SK-N-SH treated with all-trans-retinoic acid at 6 μM for 48 hours (cell line): ENCODE data around the gene ACP4.
A peak's percentile ranks its signal among the peaks of the same experiment; 100 is the strongest.
"Not testable (repeated sequence)": the region's sequence is repeated elsewhere in the genome, so short reads cannot be mapped to it uniquely, and the experiment has no call there.

Experiments used
- ATAC-seq: fragments of 200-7000 bp; cut with Tn5 transposase; 3 replicates; pipeline ENCODE4 v1.9.1; 2020; ENCODE audit warnings: mild to moderate bottlenecking, moderate library complexity
- ARNTL ChIP-seq: fragments of 450-650 bp; formaldehyde crosslinking; IDR thresholded peaks from 2 replicates; pipeline ENCODE4 v1.5.0; 2020; ENCODE audit warnings: low read depth, mild to moderate bottlenecking, moderate library complexity, borderline replicate concordance
- BACH2 ChIP-seq: fragments of 250-450 bp; sonication (Bioruptor Pico); IDR thresholded peaks from 2 replicates; pipeline ENCODE4 v1.9.0; 2021; ENCODE audit warnings: mild to moderate bottlenecking, borderline replicate concordance
- CSDC2 ChIP-seq: fragments of 250-450 bp; sonication (Bioruptor Pico); IDR thresholded peaks from 2 replicates; pipeline ENCODE4 v1.5.0; 2020; ENCODE audit warnings: mild to moderate bottlenecking, moderate library complexity
- ESRRG ChIP-seq: fragments of 250-450 bp; sonication (Bioruptor Pico); IDR thresholded peaks from 2 replicates; pipeline ENCODE4 v1.6.1; 2021; ENCODE audit warnings: mild to moderate bottlenecking
- GLIS3 ChIP-seq: fragments of 250-450 bp; sonication (Bioruptor Pico); IDR thresholded peaks from 2 replicates; pipeline ENCODE4 v1.5.0; 2020; ENCODE audit warnings: mild to moderate bottlenecking, moderate library complexity
- ISL1 ChIP-seq: fragments of 250-450 bp; sonication (Bioruptor Pico); IDR thresholded peaks from 2 replicates; pipeline ENCODE4 v2.1.2; 2022; ENCODE audit warnings: mild to moderate bottlenecking, moderate library complexity
- OSR1 ChIP-seq: fragments of 250-450 bp; sonication (Bioruptor Pico); IDR thresholded peaks from 2 replicates; pipeline ENCODE4 v1.8.0; 2022; ENCODE audit warnings: moderate library complexity, mild to moderate bottlenecking, inconsistent platforms
- RARB ChIP-seq: fragments of 250-450 bp; sonication (Bioruptor Pico); IDR thresholded peaks from 2 replicates; pipeline ENCODE4 v1.8.0; 2021; ENCODE audit warnings: mild to moderate bottlenecking, moderate library complexity
- TCF4 ChIP-seq: fragments of 250-450 bp; sonication (Bioruptor Pico); IDR thresholded peaks from 2 replicates; pipeline ENCODE4 v1.8.0; 2021; ENCODE audit warnings: mild to moderate bottlenecking, moderate library complexity, borderline replicate concordance
- TOX ChIP-seq: fragments of 250-450 bp; sonication (Bioruptor Pico); IDR thresholded peaks from 2 replicates; pipeline ENCODE4 v1.8.0; 2021; ENCODE audit warnings: mild to moderate bottlenecking, moderate library complexity, borderline replicate concordance
- ZNF565 ChIP-seq: fragments of 450-650 bp; formaldehyde crosslinking; conservative IDR thresholded peaks from 2 replicates; pipeline ENCODE4 v1.5.0; 2020; ENCODE audit warnings: low read depth, mild to moderate bottlenecking, moderate library complexity
- ZNF70 ChIP-seq: fragments of 450-650 bp; formaldehyde crosslinking; IDR thresholded peaks from 2 replicates; pipeline ENCODE4 v1.5.0; 2020; ENCODE audit warnings: mild to moderate bottlenecking, moderate library complexity
- ZNF8 ChIP-seq: fragments of 450-650 bp; formaldehyde crosslinking; IDR thresholded peaks from 2 replicates; pipeline ENCODE4 v1.5.0; 2020; ENCODE audit warnings: mild to moderate bottlenecking, moderate library complexity
- TF ChIP-seq, protein P1 (sequence below): fragments of 250-450 bp; sonication (Bioruptor Pico); IDR thresholded peaks from 2 replicates; pipeline ENCODE4 v1.8.0; 2020; ENCODE audit warnings: mild to moderate bottlenecking, moderate library complexity, borderline replicate concordance
- TF ChIP-seq, protein P2 (sequence below): fragments of 250-450 bp; sonication (Bioruptor Pico); IDR thresholded peaks from 2 replicates; pipeline ENCODE4 v1.8.0; 2021; ENCODE audit warnings: low read depth, mild to moderate bottlenecking, moderate library complexity, borderline replicate concordance
- TF ChIP-seq, protein P3 (sequence below): fragments of 250-450 bp; sonication (Bioruptor Pico); IDR thresholded peaks from 2 replicates; pipeline ENCODE4 v1.5.1; 2020; ENCODE audit warnings: low read depth, mild to moderate bottlenecking, moderate library complexity
- TF ChIP-seq, protein P4 (sequence below): fragments of 250-450 bp; sonication (Bioruptor Pico); IDR thresholded peaks from 2 replicates; pipeline ENCODE4 v1.5.1; 2021; ENCODE audit warnings: mild to moderate bottlenecking, moderate library complexity

Gene ACP4

DNA sequence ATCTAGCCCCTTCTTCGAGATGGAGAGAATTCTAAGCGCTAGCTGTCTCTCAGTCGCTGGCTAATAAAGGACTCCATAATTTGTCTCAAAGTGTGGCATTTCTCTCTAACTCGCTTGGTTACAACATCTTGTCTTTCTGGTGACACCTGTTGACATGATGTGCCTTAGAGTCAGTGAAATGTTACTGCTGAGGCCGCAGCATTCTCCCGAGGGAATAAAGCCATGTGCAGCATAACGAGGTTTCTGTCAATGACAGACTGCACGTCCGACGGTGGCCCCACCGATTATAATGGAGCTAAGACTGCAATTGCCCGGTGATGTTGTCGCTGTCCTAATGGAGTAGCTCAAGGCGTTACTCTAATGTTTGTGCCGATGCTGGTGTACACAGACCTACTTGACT lies 40.2 kb upstream of the ACP4 start:
- no peak for ATAC-seq
- TF ChIP-seq, protein P1, sequence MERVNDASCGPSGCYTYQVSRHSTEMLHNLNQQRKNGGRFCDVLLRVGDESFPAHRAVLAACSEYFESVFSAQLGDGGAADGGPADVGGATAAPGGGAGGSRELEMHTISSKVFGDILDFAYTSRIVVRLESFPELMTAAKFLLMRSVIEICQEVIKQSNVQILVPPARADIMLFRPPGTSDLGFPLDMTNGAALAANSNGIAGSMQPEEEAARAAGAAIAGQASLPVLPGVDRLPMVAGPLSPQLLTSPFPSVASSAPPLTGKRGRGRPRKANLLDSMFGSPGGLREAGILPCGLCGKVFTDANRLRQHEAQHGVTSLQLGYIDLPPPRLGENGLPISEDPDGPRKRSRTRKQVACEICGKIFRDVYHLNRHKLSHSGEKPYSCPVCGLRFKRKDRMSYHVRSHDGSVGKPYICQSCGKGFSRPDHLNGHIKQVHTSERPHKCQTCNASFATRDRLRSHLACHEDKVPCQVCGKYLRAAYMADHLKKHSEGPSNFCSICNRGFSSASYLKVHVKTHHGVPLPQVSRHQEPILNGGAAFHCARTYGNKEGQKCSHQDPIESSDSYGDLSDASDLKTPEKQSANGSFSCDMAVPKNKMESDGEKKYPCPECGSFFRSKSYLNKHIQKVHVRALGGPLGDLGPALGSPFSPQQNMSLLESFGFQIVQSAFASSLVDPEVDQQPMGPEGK = no peak
- no peak for TF ChIP-seq RARB (CRISPR knock-in tag)
- no peak for TF ChIP-seq BACH2 (CRISPR knock-in tag)
- TF ChIP-seq CSDC2 (CRISPR knock-in tag) = no peak
- no peak for TF ChIP-seq ZNF8 (CRISPR knock-in tag)
- TF ChIP-seq OSR1 = no peak
- no peak for TF ChIP-seq ISL1 (CRISPR knock-in tag)
- TF ChIP-seq GLIS3 (CRISPR knock-in tag) = no peak

DNA sequence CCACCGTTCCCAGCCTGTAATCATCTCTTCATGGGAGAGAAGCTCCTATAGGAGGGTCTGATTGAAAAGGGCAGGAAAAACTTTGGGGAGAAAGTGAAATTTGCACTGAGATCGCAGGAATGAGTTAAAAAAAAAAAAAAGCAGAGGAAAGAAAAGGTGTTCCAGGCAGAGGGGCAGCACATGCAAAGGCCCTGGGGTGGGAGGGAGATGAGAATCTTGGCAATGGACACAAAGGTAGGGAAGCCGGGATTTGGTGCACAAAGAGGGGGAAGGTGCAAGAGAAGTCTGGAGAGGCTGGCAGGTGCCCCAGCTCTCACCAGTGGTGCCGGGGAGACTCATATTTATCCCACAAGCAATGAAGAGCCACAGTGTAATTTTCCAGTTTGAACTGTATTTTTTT lies 36.3 kb upstream of the ACP4 start:
- ATAC-seq = no peak
- no peak for TF ChIP-seq ZNF70 (CRISPR knock-in tag)
- no peak for TF ChIP-seq BACH2 (CRISPR knock-in tag)
- no peak for TF ChIP-seq ARNTL
- no peak for TF ChIP-seq TOX (CRISPR knock-in tag)
- TF ChIP-seq, protein P1 = no peak
- TF ChIP-seq, protein P2, sequence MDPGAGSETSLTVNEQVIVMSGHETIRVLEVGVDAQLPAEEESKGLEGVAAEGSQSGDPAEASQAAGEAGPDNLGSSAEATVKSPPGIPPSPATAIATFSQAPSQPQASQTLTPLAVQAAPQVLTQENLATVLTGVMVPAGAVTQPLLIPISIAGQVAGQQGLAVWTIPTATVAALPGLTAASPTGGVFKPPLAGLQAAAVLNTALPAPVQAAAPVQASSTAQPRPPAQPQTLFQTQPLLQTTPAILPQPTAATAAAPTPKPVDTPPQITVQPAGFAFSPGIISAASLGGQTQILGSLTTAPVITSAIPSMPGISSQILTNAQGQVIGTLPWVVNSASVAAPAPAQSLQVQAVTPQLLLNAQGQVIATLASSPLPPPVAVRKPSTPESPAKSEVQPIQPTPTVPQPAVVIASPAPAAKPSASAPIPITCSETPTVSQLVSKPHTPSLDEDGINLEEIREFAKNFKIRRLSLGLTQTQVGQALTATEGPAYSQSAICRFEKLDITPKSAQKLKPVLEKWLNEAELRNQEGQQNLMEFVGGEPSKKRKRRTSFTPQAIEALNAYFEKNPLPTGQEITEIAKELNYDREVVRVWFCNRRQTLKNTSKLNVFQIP = no peak
- TF ChIP-seq ESRRG (CRISPR knock-in tag) = no peak
- TF ChIP-seq, protein P3, sequence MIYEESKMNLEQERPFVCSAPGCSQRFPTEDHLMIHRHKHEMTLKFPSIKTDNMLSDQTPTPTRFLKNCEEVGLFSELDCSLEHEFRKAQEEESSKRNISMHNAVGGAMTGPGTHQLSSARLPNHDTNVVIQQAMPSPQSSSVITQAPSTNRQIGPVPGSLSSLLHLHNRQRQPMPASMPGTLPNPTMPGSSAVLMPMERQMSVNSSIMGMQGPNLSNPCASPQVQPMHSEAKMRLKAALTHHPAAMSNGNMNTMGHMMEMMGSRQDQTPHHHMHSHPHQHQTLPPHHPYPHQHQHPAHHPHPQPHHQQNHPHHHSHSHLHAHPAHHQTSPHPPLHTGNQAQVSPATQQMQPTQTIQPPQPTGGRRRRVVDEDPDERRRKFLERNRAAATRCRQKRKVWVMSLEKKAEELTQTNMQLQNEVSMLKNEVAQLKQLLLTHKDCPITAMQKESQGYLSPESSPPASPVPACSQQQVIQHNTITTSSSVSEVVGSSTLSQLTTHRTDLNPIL (CRISPR knock-in tag) = no peak
- TF ChIP-seq TCF4 = no peak
- TF ChIP-seq, protein P4, sequence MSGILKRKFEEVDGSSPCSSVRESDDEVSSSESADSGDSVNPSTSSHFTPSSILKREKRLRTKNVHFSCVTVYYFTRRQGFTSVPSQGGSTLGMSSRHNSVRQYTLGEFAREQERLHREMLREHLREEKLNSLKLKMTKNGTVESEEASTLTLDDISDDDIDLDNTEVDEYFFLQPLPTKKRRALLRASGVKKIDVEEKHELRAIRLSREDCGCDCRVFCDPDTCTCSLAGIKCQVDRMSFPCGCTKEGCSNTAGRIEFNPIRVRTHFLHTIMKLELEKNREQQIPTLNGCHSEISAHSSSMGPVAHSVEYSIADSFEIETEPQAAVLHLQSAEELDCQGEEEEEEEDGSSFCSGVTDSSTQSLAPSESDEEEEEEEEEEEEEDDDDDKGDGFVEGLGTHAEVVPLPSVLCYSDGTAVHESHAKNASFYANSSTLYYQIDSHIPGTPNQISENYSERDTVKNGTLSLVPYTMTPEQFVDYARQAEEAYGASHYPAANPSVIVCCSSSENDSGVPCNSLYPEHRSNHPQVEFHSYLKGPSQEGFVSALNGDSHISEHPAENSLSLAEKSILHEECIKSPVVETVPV (CRISPR knock-in tag) = no peak
- TF ChIP-seq ZNF565 (CRISPR knock-in tag) = no peak
- TF ChIP-seq OSR1 = no peak
- TF ChIP-seq CSDC2 (CRISPR knock-in tag) = no peak

DNA sequence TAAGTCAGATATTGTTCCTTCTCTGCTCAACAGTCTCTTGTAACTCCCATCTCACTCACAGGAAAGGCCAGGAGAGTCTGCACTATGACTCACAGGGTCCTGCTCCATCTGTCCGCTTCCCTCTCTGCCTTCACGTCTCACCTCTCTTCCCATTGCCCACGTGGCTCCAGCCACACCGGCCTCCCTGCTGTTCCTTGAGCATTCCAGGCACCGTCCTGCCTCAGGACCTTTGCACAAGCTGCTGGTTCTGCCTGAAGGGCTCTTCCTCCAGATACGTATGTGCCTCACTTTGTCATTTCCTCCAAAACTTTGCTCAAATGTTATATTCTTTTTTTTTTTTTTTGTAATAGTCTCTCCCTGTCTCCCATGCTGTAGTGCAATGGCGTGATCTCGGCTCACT lies 34.0 kb upstream of the ACP4 start:
- ATAC-seq = peak; percentile 28; the same call in 2 of the 3 replicates

DNA sequence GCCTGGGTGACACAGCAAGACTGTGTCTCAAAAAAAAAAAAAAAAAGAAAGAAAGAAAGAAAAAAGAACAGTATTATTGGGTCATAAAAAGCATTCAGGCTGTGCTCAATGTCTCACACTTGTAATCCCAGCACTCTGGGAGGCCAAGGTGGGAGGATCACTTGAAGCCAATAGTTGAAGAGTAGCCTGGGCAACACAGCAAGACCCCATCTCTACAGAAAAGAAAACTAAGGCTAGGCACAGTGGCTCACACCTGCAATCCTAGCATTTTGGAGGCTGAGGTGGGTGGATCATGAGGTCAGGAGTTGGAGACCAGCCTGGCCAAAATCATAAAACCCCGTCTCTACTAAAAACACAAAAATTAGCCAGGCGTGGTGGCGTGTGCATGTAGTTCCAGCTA lies 32.6 kb upstream of the ACP4 start:
- not testable (repeated sequence) for ATAC-seq

DNA sequence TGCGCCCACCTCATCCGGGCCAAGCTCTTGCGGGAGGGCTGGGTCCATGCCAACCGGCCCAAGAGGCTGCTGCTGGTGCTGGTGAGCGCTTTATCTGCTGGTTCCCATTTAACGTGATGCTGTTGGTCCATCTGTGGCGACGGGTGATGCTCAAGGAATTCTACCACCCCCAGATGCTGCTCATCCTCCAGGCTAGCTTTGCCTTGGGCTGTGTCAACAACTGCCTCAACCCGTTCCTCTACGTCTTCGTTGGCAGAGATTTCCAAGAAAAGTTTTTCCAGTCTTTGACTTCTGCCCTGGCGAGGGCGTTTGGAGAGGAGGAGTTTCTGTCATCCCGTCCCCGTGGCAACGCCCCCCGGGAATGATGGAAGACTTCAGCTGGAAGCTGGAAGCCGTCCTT lies 31.1 kb upstream of the ACP4 start:
- ATAC-seq = not testable (repeated sequence)

DNA sequence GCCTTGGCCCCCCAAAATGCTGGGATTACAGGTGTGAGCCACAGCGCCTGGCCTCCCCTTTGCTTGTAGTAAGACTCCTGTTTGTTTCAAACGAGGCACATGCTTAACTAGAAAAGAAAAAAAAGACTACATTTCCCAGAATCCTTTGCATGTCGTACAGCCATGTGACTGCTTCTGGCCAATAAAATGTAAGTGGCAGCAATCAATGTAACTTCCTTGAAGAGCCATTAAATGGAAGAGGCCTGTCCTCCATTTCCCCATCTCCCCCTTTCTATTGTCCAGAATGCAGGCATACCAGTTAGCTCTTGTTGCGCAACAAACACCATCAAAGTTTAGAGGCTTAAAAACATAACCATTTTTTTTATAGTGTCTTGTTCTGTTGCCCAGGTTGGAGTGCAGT lies 30.3 kb upstream of the ACP4 start:
- TF ChIP-seq ARNTL = no peak
- TF ChIP-seq ISL1 (CRISPR knock-in tag) = no peak
- TF ChIP-seq, protein P4 (CRISPR knock-in tag) = no peak
- no peak for TF ChIP-seq TOX (CRISPR knock-in tag)
- no peak for TF ChIP-seq CSDC2 (CRISPR knock-in tag)
- TF ChIP-seq ESRRG (CRISPR knock-in tag) = no peak
- no peak for TF ChIP-seq BACH2 (CRISPR knock-in tag)
- TF ChIP-seq, protein P3 (CRISPR knock-in tag) = no peak
- 0 out of 3 replicates have a peak, but pooled peaks have one; percentile 30 for ATAC-seq

DNA sequence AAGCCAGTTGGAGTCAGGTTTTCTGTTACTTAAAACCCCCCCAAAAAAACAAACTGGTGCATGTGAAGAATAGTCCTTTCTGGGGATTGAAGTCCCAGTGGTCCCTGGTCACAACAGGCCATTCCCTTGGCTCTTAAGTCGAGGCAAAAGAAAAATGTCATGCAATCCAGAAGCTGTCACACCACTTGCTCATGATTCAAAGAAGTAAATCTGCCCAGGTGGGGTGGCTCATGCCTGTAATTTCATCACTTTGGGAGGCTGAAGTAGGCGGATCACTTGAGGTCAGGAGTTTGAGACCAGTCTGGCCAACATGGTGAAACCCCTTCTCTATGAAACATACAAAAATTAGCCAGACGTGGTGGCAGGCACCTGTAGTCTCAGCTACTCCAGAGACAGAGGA lies 28.7 kb upstream of the ACP4 start:
- not testable (repeated sequence) for ATAC-seq

DNA sequence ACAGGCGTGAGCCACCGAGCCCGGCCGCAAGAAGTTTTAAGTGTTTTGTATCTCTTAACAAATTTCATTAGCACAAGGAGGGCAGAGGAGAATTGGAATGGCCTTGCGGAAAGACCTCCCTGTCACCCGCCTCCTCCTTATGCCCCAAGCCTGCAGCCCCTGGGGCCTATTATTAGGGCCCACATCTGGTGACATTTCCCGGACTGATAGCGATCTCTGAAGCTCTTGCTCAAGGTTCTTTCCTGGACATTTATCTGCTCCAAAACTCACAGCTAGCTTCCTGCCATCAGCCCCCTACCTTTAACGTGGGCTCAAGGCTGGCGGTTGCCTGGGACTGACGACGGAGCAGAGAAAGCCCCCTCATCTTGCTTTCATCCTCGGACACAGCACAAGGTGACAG lies 26.7 kb upstream of the ACP4 start:
- not testable (repeated sequence) for ATAC-seq
